Left lung (tissue), 10 donors: ENCODE results near the gene CMTM2. TPM values are rescaled to one million over a fixed set of nuclear protein-coding genes. Genes with fewer than 3 reads are reported as not detected.

Experiments used
- ATAC-seq: fragments of 200-7000 bp; cut with Tn5 transposase; one replicate; pipeline ENCODE4 v1.9.1; 2020; ENCODE audit warnings: moderate library complexity
- DNase-seq, 4 donors: peaks; one replicate each; pipeline ENCODE4 v3.0.0-alpha.2; 2013 to 2020
- H3K27ac ChIP-seq, 2 donors: fragments of 200-600 bp; sonication (generic) in 1 of 2; one replicate each; pipeline versions ENCODE4 v1.5.0 to v1.8.0; 2020 to 2021
- H3K27me3 ChIP-seq, 2 donors: fragments of 200-600 bp; sonication (generic) in 1 of 2; one replicate each; pipeline versions ENCODE4 v1.5.0 to v1.8.0; 2020 to 2021
- H3K36me3 ChIP-seq, 2 donors: fragments of 200-600 bp; sonication (generic) in 1 of 2; one replicate each; pipeline versions ENCODE4 v1.5.0 to v1.8.0; 2020 to 2021
- H3K4me1 ChIP-seq, 2 donors: fragments of 200-600 bp; one replicate each; pipeline ENCODE4 v1.8.0; 2021
- H3K4me3 ChIP-seq, 2 donors: fragments of 200-600 bp; sonication (generic) in 1 of 2; one replicate each; pipeline versions ENCODE4 v1.5.0 to v1.8.0; 2020 to 2021; ENCODE audit warnings: mild to moderate bottlenecking in 1 of 2
- H3K9me3 ChIP-seq, 2 donors: fragments of 200-600 bp; sonication (generic) in 1 of 2; one replicate each; pipeline versions ENCODE4 v1.5.0 to v1.8.0; 2020 to 2021
- CTCF ChIP-seq, 2 donors: fragments of 200-600 bp; sonication (generic) in 1 of 2; IDR thresholded peaks; one replicate each; pipeline versions ENCODE4 v1.5.0 to v1.8.0; 2021; ENCODE audit warnings: antibody characterized with exemption in 2 of 2
- intact Hi-C, 2 donors: fragments of 100-400 bp; cut with DNase I; formaldehyde crosslinking; loops; one replicate each; pipeline versions ENCODE4 v1.11.2 to v1.14.2; 2022
- polyA plus RNA-seq, 6 donors: library from polyadenylated mRNA; unstranded; fragments of 120-200 nt; gene quantifications; one replicate each; pipeline ENCODE4 v1.2.1, GENCODE V29; 2013; ENCODE audit not compliant: insufficient read length in 6 of 6
- total RNA-seq, 2 donors: library from RNA; stranded (reverse); fragmentation: NEBNext Ultra II Directional; extraction: Animal tissue kit (Norgen Biotek cat#: 25700); gene quantifications; one replicate each; pipeline ENCODE4 v1.2.1, GENCODE V29; 2021
- donor health status: DM: no; HTN: yes; CAD: no.
- donor health status: DM: no; HTN: no; CAD: no.

Gene CMTM2
- total and polyA plus RNA-seq, 8 donors = 0.52 to 5.4 (median 0.96) TPM

- Histone ChIP-seq H3K27ac (no peak overlapping the region), H3K27me3 (no peaks in the 10 kb centered on the region), H3K9me3 (no peaks in the 10 kb centered on the region), H3K36me3 (no peaks in the 10 kb centered on the region), H3K4me1 (peaks cover 0 to 47% of the 10 kb centered on the region in 2 donors), H3K4me3 (no peak overlapping the region)
- ATAC-seq = peak; percentile 91
- intact Hi-C loops = no loop called here
- peak; percentile 32 to 46 for TF ChIP-seq CTCF (IDR thresholded peaks at IDR 0.05)
- peak in 2 of 4 donors; percentile 70 to 84 for DNase-seq
Measured at GRCh38 chr16:66588981-66589713, 9.9 kb downstream of the CMTM2 start.

DNA sequence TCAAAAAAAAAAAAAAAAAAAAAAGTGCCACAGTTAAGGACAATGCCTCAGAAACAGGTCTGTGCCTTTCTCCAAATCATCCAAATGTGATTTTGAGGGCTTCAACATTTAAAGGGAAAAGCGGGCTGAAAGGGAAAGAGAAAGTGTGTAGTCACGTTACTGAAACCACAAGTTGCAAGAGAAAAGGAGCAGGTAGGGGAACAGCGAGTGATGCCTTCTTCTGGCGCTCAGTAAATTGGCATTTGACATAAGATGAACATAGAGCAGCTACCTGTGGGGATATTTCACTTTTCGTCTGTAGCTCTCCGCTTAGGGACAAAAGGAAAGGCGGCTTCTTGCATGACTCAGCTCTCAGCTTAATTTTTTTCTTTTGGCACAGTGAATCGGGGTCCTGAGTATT lies 11.1 kb downstream of the CMTM2 start:
- intact Hi-C loops = no loop called here
- DNase-seq (no peak), ATAC-seq (no peak)
- peaks cover 0 to 44% of the 10 kb centered on the region in 2 donors for H3K4me1 ChIP-seq
- H3K36me3 ChIP-seq = no peaks in the 10 kb centered on the region
- TF ChIP-seq CTCF (IDR thresholded peaks at IDR 0.05) = no peak
- no peaks in the 10 kb centered on the region for H3K9me3 ChIP-seq
- no peak overlapping the region for H3K4me3 ChIP-seq
- no peaks in the 10 kb centered on the region for H3K27me3 ChIP-seq
- H3K27ac ChIP-seq = no peak overlapping the region

GRCh38 chr16:66591018-66591417 lies 11.8 kb downstream of the CMTM2 start:
- no peaks in the 10 kb centered on the region for H3K36me3 ChIP-seq
- H3K27ac ChIP-seq = no peak overlapping the region
- DNase-seq = no peak
- no peak overlapping the region for H3K4me3 ChIP-seq
- ATAC-seq = no peak
- no peak for TF ChIP-seq CTCF (IDR thresholded peaks at IDR 0.05)
- peaks cover 0 to 37% of the 10 kb centered on the region in 2 donors for H3K4me1 ChIP-seq
- no peaks in the 10 kb centered on the region for H3K9me3 ChIP-seq
- H3K27me3 ChIP-seq = no peaks in the 10 kb centered on the region
- intact Hi-C loops = no loop called here

- no peak for ATAC-seq
- no peak for DNase-seq
- no peak for TF ChIP-seq CTCF (IDR thresholded peaks at IDR 0.05)
- H3K4me3 ChIP-seq = no peak overlapping the region
- peaks cover 0 to 25% of the 10 kb centered on the region in 2 donors for H3K4me1 ChIP-seq
- no peaks in the 10 kb centered on the region for H3K36me3 ChIP-seq
- intact Hi-C loops = no loop called here
- no peaks in the 10 kb centered on the region for H3K27me3 ChIP-seq
- no peaks in the 10 kb centered on the region for H3K9me3 ChIP-seq
- no peak overlapping the region for H3K27ac ChIP-seq
Measured at GRCh38 chr16:66592241-66592640, 13.0 kb downstream of the CMTM2 start.

DNA sequence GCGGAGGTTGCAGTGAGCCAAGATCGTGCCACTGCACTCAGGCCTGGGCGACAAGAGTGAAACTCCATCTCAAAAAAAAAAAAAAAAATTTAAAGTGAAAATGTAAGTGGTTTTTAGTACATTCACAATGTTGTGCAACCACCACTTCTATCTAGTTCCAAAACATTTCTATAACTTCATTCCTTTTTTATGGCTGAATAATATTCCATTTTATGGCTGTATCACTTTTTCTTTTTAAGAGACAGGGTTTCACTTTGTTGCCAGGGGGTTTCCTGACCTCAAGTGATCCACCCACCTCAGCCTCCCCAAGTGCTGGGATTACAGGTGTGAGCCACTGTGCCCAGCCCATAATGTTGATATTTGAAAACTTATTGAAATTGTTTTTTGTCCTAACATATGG lies 13.6 kb downstream of the CMTM2 start:
- no peaks in the 10 kb centered on the region for H3K27me3 ChIP-seq
- H3K9me3 ChIP-seq = no peaks in the 10 kb centered on the region
- no peaks in the 10 kb centered on the region for H3K36me3 ChIP-seq
- intact Hi-C loops = no loop called here
- DNase-seq (no peak), ATAC-seq (no peak)
- H3K4me3 ChIP-seq = no peak overlapping the region
- no peak for TF ChIP-seq CTCF (IDR thresholded peaks at IDR 0.05)
- peaks cover 0 to 19% of the 10 kb centered on the region in 2 donors for H3K4me1 ChIP-seq
- H3K27ac ChIP-seq = no peak overlapping the region
